Left cardiac atrium (tissue), 4 donors: ENCODE data around the gene FOXF2. TPM values are rescaled to one million over a fixed set of nuclear protein-coding genes. Genes with fewer than 3 reads are reported as not detected.

Experiments used
- ATAC-seq, 2 donors: fragments of 200-7000 bp; cut with Tn5 transposase; one replicate each; pipeline ENCODE4 v1.9.1; 2020; ENCODE audit warnings: mild to moderate bottlenecking in 2 of 2, moderate library complexity in 2 of 2
- DNase-seq: peaks from one replicate; pipeline ENCODE4 v3.0.0-alpha.2; 2020
- intact Hi-C, 2 donors: fragments of 100-400 bp; cut with DNase I; formaldehyde crosslinking; loops; one replicate each; pipeline versions ENCODE4 v1.14.1 to v1.15.1; 2022 to 2023
- microRNA-seq, 2 donors: library from miRNA; unstranded; fragments of <30 nt; microRNA quantifications; one replicate each; pipeline ENCODE4 v1.2.0, GENCODE V29; 2020
- total RNA-seq, 2 donors: library from RNA; stranded (reverse); fragmentation: NEBNext Ultra II Directional; extraction: Animal tissue kit (Norgen Biotek cat#: 25700); gene quantifications; one replicate each; pipeline ENCODE4 v1.2.1, GENCODE V29; 2021
- donor health status: DM: no; HTN: yes; CAD: no.
- donor health status: DM: no; HTN: yes; CAD: no; lungs with severe emphysema.
- donor health status: DM: yes; HTN: yes; CAD: no.
- donor health status: Dilated cardiomyopathy.

Gene FOXF2
- total RNA-seq, 2 donors from 2014 or later, result 0.24 to 0.29 TPM

DNA sequence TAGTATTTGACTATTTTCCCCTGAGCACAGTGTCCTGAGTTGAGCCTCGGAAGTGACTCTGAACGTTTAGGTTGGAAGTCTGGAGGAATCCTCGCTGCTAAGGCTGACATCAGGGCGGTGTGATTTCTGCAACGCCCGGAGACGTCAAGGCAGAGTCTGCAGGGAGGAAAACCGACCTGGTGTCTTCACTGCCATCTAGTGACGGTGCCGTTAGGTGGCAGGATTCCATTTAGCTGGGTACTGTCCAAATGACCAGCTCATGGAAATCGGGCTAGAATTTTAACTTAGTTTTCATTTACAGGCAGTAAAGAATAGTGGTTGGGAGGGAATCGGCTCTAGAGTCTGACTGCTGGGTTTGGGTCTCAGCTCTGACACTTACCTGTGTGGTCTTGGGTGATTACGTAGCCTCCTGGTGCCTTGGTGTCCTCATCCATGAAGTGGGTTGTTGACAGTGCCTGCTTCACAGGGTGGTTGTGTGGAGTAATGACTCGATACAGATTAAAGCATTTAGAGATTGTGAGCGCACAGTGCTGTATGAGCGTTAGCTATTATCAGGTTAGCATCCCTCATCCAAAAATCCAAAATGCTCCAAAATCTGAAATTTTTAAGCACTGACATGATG lies 35.0 kb downstream of the FOXF2 start:
- peak; percentile 57 to 59 for ATAC-seq
- DNase-seq, result no peak
- intact Hi-C loops, result no loop called here

DNA sequence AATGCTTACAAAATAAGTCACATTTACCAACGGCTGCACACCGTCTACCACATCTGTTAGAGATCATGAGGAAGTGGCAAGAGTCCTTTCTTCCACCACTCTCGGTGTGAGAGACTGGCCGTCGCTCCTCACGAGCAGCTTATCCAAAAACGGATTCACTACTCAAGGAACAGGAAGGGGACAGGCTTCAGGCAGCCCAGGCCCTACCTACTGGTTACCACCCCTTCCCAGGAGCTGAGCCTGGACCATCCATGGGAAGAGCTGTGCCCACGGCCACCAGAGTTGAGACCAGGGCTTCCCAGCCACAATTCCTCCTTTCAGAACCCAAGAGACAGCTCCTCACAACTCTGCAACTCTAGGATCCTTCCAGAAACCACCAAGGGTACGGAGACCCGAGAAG lies 37.0 kb downstream of the FOXF2 start:
- ATAC-seq (no peak), DNase-seq (no peak)
- intact Hi-C loops, result no loop called here

DNA sequence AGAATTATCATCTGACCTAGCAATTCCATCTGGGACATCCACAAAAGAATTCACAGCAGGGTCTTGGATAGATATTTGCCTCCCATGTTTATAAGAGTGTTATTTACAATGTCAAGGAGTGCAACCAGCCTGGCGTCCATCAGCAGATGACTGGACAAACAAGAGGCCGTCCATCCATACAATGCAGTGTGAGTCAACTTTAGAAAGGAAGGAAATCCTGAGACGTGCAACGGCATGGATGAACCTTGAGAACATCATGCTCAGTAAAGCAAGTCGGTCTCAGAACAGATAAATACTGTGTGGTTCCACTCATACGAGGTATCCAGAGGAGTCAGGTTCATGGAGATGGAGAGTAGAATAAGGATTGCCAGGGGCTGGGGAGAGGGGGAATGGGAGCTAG lies 46.4 kb downstream of the FOXF2 start:
- intact Hi-C loops, result no loop called here
- no peak for DNase-seq
- ATAC-seq, result no peak

GRCh38 chr6:1436334-1437306 lies 47.2 kb downstream of the FOXF2 start:
- intact Hi-C loops, result no loop called here
- ATAC-seq, result peak; percentile 50 to 73
- DNase-seq, result no peak

DNA sequence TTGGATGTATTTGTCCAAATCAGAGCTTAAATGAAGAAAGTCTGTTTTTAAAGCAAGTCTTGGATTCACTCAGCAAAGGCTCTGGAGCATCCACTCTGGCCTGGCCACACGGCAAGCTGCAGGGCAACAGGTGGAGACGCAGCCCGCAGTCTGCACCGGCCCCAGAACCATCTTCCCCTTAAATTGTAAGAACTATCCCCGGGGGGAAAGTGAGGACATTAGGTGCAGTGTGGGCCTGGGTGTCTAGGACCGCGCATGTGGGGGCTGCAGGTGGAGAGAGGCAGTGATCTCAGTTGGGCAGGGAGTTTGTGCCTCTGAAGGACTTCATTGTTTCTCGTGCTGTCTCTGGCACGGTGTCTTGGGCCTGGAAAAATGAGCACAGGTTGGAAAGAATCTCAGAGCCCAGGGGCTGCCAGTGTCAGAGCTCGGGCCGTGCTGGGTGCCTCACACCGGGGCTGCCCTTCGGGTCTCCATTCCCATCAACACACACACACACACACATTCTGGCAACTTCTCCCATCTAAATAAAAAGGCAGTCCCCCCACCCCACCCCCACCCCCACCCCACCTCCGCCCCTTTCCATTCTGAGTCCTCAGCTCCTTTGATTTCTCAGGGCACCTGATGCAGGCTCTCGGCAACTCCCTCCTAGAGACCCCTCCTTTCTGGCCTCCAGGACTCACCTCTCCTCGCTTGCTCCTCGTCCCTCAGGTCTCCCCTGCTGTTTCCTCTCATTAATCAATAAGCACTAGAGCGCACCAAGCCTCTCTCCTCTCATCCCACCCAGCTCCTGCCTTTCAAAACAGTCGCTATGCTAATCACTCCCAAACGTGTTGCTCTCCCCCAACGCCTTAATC lies 48.4 kb downstream of the FOXF2 start:
- no peak for ATAC-seq
- DNase-seq, result no peak
- intact Hi-C loops, result no loop called here

- no peak for DNase-seq
- ATAC-seq, result no peak
- intact Hi-C loops, result no loop called here
These were observed 49.1 kb downstream of the FOXF2 start for GRCh38 chr6:1438471-1438881.

GRCh38 chr6:1439349-1439748 lies 50.0 kb downstream of the FOXF2 start:
- DNase-seq (no peak), ATAC-seq (no peak)
- intact Hi-C loops, result no loop called here

GRCh38 chr6:1442929-1443328 lies 53.6 kb downstream of the FOXF2 start:
- no peak for ATAC-seq
- intact Hi-C loops, result no loop called here
- DNase-seq, result no peak

Small RNA genes lying within 50 kb of the gene (microRNA-seq; reads per million reads assigned to microRNA genes)
- gene MIR6720, result 0 reads per million in 2 donors

Other genes with a start within 250 kb of the FOXF2 start
- not detected for gene FOXQ1, start 77.5 kb upstream of the FOXF2 start, total RNA-seq
- gene FOXC1, start 220.3 kb downstream of the FOXF2 start, total RNA-seq, result 10 to 100 TPM in 1 of 2 donors, 1 to 10 TPM in 1; 5.5 to 25.9 TPM